ENCODE results near the gene YAF2.
"Not testable (repeated sequence)": the region's sequence is repeated elsewhere in the genome, so short reads cannot be mapped to it uniquely, and the experiment has no call there.

The YAF2 gene

GRCh38 chr12:42192686-42193085 lies 45.4 kb downstream of the YAF2 start:
- no peak overlapping the region for H3K27ac ChIP-seq
- no peak for TF ChIP-seq CTCF (conservative IDR thresholded peaks at IDR 0.05)

GRCh38 chr12:42192258-42192657 lies 45.8 kb downstream of the YAF2 start:
- no peak for TF ChIP-seq CTCF (conservative IDR thresholded peaks at IDR 0.05)
- H3K27ac ChIP-seq: no peak overlapping the region

GRCh38 chr12:42190376-42190775 lies 47.7 kb downstream of the YAF2 start:
- TF ChIP-seq CTCF (conservative IDR thresholded peaks at IDR 0.05): no peak
- no peak overlapping the region for H3K27ac ChIP-seq

- not testable (repeated sequence) for H3K27ac ChIP-seq
Observed at GRCh38 chr12:42188275-42188674, 49.8 kb downstream of the YAF2 start.

- H3K27ac ChIP-seq: no peak overlapping the region
- TF ChIP-seq CTCF (conservative IDR thresholded peaks at IDR 0.05): no peak
Observed at GRCh38 chr12:42187799-42188198, 50.2 kb downstream of the YAF2 start.

- H3K27ac ChIP-seq: no peak overlapping the region
Observed at GRCh38 chr12:42186793-42187192, 51.3 kb downstream of the YAF2 start.

GRCh38 chr12:42182394-42182793 lies 55.7 kb downstream of the YAF2 start:
- no peak overlapping the region for H3K27ac ChIP-seq
- no peak for TF ChIP-seq CTCF (conservative IDR thresholded peaks at IDR 0.05)

More at GRCh38 chr12:42186793-42187192, 51.3 kb downstream of the YAF2 start:
- TF ChIP-seq CTCF (conservative IDR thresholded peaks at IDR 0.05): no peak

GRCh38 chr12:42180990-42181596 lies 57.0 kb downstream of the YAF2 start:
- TF ChIP-seq CTCF (conservative IDR thresholded peaks at IDR 0.05): no peak

More at GRCh38 chr12:42180990-42181596, 57.0 kb downstream of the YAF2 start:
- no peak overlapping the region for H3K27ac ChIP-seq

Measured in VCaP (cell line).